A204.1 (cell line): Measurements from ENCODE around the gene LYPD5.
"Not testable (repeated sequence)": the region's sequence is repeated elsewhere in the genome, so short reads cannot be mapped to it uniquely, and the experiment has no call there.

ENCODE experiments used
- FAIRE-seq: peaks from 2 replicates; lab custom pipeline; 2012; peaks lifted over from hg19 to GRCh38; lab: Jason Lieb, UNC

The LYPD5 gene

GRCh38 chr19:43802216-43802951, at the start of gene LYPD5:
TSS of gene LYPD5 (minus strand) at chr19:43802447. CDS start at chr19:43802380, 67 bp downstream.
- no peak for FAIRE-seq

GRCh38 chr19:43848821-43849220, 46.6 kb upstream of the LYPD5 start:
- FAIRE-seq = no peak

GRCh38 chr19:43847884-43848283, 45.6 kb upstream of the LYPD5 start:
- no peak for FAIRE-seq

- no peak for FAIRE-seq
These were observed 45.0 kb upstream of the LYPD5 start for GRCh38 chr19:43847246-43847645.

GRCh38 chr19:43842007-43842406, 39.8 kb upstream of the LYPD5 start:
- FAIRE-seq = no peak

- no peak for FAIRE-seq
These were observed 36.9 kb upstream of the LYPD5 start for GRCh38 chr19:43839139-43839538.

- peak; percentile 51 for FAIRE-seq
These were observed 24.8 kb upstream of the LYPD5 start, which contains the start of gene ZNF283 for GRCh38 chr19:43826787-43827754. TSS of gene ZNF283 (plus strand) at chr19:43827321. CDS start at chr19:43833505, 6,184 bp downstream.

GRCh38 chr19:43824572-43824971, 22.3 kb upstream of the LYPD5 start:
- not testable (repeated sequence) for FAIRE-seq

- not testable (repeated sequence) for FAIRE-seq
These were observed 21.6 kb upstream of the LYPD5 start for GRCh38 chr19:43823856-43824255.

GRCh38 chr19:43820884-43821215, 18.6 kb upstream of the LYPD5 start:
- FAIRE-seq = no peak

- FAIRE-seq = no peak
These were observed 18.0 kb upstream of the LYPD5 start for GRCh38 chr19:43820098-43820883.

- no peak for FAIRE-seq
These were observed 16.3 kb upstream of the LYPD5 start for GRCh38 chr19:43818500-43818899.

- not testable (repeated sequence) for FAIRE-seq
These were observed 15.2 kb upstream of the LYPD5 start for GRCh38 chr19:43817454-43817853.

GRCh38 chr19:43814663-43815352, 12.6 kb upstream of the LYPD5 start:
- no peak for FAIRE-seq

- no peak for FAIRE-seq
These were observed 10.4 kb upstream of the LYPD5 start for GRCh38 chr19:43812688-43813087.

- FAIRE-seq = no peak
These were observed 10.0 kb upstream of the LYPD5 start for GRCh38 chr19:43812259-43812658.

GRCh38 chr19:43811837-43812236, 9.6 kb upstream of the LYPD5 start:
- FAIRE-seq = no peak

- peak; percentile 98 for FAIRE-seq
These were observed 7.8 kb upstream of the LYPD5 start for GRCh38 chr19:43809762-43810696.

GRCh38 chr19:43807651-43808050, 5.4 kb upstream of the LYPD5 start:
- no peak for FAIRE-seq

- no peak for FAIRE-seq
These were observed 4.6 kb upstream of the LYPD5 start for GRCh38 chr19:43806848-43807247.

GRCh38 chr19:43806401-43806800, 4.2 kb upstream of the LYPD5 start:
- not testable (repeated sequence) for FAIRE-seq
